ENCODE results near the gene ZNF23.

ZNF23 gene

DNA sequence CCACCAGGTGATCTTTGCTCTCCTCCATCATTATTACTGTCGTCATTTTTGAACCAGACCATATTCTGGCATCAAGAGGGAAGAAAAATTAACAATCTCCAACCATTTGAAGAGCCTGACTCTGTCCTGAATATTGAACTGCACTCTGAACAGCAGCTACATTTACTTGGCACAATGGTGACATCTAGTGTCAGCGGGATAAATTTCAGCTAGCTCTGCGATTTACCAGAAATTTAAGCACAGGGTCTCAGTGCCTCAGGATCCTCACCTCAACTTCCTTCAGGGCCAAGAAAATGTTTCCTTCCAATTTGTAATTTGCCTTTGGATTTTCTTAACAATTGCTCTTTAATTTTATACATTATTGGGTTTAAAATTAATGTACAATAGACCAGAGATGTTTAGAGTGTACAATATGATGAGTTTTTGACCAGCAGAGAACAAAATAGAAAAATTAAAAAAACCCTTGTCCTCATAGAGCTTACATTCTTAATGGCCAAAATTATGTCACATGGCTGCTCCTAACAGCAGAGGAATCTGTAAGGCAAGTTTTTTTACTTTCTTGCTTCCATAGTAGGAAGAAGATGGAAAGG lies 37.8 kb upstream of the ZNF23 start (continued):
- no peak for TF ChIP-seq ZNF8 (CRISPR knock-in tag; IDR thresholded peaks at IDR 0.05)

DNA sequence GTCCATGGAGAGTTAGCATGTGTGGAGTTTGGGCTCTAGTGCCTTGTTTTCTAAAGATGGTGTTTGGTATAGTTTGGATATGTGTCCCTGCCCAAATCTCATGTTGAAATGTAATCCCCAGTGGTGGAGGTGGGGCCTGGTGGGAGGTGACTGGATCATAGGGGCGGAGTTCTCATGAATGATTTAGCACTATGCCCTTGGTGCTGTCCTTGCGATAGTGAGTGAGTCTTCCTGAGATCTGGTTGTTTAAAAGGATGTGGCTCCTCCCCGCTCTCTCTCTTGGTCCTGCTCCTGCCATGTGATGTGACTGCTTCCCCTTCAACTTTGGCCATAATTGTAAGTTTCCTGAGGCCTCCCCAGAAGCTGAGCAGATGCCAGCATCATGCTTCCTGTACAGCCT lies 36.0 kb upstream of the ZNF23 start:
- ATAC-seq = no peak
- TF ChIP-seq ZNF565 (CRISPR knock-in tag; conservative IDR thresholded peaks at IDR 0.05; ENCODE audit: low read depth) = no peak

DNA sequence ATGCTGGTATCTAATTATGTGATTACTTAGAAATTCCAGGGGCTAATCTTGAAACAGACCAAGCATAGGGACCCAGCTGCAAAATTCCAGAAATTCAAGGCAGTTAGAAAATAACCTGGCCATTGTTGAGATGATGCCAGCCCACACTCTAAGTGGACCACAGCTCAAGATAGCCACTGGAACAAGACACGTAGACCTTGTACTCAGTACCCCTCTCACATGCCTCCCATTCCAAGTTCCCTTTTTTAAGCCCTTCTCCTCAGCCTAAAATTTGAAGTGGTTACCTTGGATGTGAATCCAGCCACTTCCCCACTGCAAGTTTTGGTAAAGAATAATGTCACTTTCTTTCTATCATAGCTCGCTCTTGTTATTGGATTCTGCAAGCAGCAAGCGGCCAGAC lies 31.2 kb upstream of the ZNF23 start:
- TF ChIP-seq ZFP30 (CRISPR knock-in tag; IDR thresholded peaks at IDR 0.05) = no peak
- no peak for TF ChIP-seq SNAI2 (CRISPR knock-in tag; IDR thresholded peaks at IDR 0.05)
- TF ChIP-seq, protein P1, sequence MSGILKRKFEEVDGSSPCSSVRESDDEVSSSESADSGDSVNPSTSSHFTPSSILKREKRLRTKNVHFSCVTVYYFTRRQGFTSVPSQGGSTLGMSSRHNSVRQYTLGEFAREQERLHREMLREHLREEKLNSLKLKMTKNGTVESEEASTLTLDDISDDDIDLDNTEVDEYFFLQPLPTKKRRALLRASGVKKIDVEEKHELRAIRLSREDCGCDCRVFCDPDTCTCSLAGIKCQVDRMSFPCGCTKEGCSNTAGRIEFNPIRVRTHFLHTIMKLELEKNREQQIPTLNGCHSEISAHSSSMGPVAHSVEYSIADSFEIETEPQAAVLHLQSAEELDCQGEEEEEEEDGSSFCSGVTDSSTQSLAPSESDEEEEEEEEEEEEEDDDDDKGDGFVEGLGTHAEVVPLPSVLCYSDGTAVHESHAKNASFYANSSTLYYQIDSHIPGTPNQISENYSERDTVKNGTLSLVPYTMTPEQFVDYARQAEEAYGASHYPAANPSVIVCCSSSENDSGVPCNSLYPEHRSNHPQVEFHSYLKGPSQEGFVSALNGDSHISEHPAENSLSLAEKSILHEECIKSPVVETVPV (CRISPR knock-in tag; IDR thresholded peaks at IDR 0.05) = no peak
- TF ChIP-seq, protein P2, sequence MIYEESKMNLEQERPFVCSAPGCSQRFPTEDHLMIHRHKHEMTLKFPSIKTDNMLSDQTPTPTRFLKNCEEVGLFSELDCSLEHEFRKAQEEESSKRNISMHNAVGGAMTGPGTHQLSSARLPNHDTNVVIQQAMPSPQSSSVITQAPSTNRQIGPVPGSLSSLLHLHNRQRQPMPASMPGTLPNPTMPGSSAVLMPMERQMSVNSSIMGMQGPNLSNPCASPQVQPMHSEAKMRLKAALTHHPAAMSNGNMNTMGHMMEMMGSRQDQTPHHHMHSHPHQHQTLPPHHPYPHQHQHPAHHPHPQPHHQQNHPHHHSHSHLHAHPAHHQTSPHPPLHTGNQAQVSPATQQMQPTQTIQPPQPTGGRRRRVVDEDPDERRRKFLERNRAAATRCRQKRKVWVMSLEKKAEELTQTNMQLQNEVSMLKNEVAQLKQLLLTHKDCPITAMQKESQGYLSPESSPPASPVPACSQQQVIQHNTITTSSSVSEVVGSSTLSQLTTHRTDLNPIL (CRISPR knock-in tag; IDR thresholded peaks at IDR 0.05; ENCODE audit: low read depth) = no peak
- TF ChIP-seq ZNF8 (CRISPR knock-in tag; IDR thresholded peaks at IDR 0.05) = no peak
- TF ChIP-seq PPARA (CRISPR knock-in tag; IDR thresholded peaks at IDR 0.05; ENCODE audit: borderline replicate concordance) = no peak
- TF ChIP-seq CSDC2 (CRISPR knock-in tag; IDR thresholded peaks at IDR 0.05) = no peak
- TF ChIP-seq, protein P3, sequence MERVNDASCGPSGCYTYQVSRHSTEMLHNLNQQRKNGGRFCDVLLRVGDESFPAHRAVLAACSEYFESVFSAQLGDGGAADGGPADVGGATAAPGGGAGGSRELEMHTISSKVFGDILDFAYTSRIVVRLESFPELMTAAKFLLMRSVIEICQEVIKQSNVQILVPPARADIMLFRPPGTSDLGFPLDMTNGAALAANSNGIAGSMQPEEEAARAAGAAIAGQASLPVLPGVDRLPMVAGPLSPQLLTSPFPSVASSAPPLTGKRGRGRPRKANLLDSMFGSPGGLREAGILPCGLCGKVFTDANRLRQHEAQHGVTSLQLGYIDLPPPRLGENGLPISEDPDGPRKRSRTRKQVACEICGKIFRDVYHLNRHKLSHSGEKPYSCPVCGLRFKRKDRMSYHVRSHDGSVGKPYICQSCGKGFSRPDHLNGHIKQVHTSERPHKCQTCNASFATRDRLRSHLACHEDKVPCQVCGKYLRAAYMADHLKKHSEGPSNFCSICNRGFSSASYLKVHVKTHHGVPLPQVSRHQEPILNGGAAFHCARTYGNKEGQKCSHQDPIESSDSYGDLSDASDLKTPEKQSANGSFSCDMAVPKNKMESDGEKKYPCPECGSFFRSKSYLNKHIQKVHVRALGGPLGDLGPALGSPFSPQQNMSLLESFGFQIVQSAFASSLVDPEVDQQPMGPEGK (CRISPR knock-in tag; IDR thresholded peaks at IDR 0.05; ENCODE audit: borderline replicate concordance) = no peak
- TF ChIP-seq ZC3H10 (CRISPR knock-in tag; IDR thresholded peaks at IDR 0.05) = no peak
- TF ChIP-seq ZFP3 (CRISPR knock-in tag; IDR thresholded peaks at IDR 0.05) = no peak
- no peak for TF ChIP-seq OSR1 (CRISPR knock-in tag; IDR thresholded peaks at IDR 0.05)
- no peak for TF ChIP-seq ZNF565 (CRISPR knock-in tag; conservative IDR thresholded peaks at IDR 0.05; ENCODE audit: low read depth)
- TF ChIP-seq ZNF70 (CRISPR knock-in tag; IDR thresholded peaks at IDR 0.05) = no peak
- TF ChIP-seq GLIS3 (CRISPR knock-in tag; IDR thresholded peaks at IDR 0.05) = no peak
- no peak for TF ChIP-seq BACH2 (CRISPR knock-in tag; IDR thresholded peaks at IDR 0.05; ENCODE audit: borderline replicate concordance)
- no peak for ATAC-seq

DNA sequence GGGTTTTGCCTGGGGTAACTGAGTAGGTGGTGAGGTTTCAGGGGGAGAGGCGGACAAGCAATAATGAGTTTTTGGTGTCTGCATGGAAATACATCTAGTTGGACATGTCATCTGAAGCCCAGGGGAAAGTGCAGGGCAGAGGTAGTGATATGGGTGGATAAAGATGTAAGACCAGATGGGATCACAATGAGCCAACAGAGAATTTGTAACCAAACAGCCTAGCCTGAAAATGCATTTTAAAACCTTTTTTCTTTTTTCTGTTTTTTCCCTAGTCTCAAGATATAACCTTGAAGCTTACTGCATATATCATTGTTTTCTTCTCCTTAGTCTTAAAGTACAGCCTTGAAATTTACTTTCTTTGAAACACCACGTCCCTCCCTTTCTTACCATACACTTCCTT lies 30.7 kb upstream of the ZNF23 start:
- ATAC-seq = no peak
- TF ChIP-seq ESRRG (CRISPR knock-in tag; IDR thresholded peaks at IDR 0.05) (no peak), OSR1 (CRISPR knock-in tag; IDR thresholded peaks at IDR 0.05) (no peak), ZC3H10 (CRISPR knock-in tag; IDR thresholded peaks at IDR 0.05) (no peak), ZNF8 (CRISPR knock-in tag; IDR thresholded peaks at IDR 0.05) (no peak), ZNF70 (CRISPR knock-in tag; IDR thresholded peaks at IDR 0.05) (no peak), ARNTL (CRISPR knock-in tag; IDR thresholded peaks at IDR 0.05; ENCODE audit: borderline replicate concordance, low read depth) (no peak)
- TF ChIP-seq, protein P1 (CRISPR knock-in tag; IDR thresholded peaks at IDR 0.05) = no peak

DNA sequence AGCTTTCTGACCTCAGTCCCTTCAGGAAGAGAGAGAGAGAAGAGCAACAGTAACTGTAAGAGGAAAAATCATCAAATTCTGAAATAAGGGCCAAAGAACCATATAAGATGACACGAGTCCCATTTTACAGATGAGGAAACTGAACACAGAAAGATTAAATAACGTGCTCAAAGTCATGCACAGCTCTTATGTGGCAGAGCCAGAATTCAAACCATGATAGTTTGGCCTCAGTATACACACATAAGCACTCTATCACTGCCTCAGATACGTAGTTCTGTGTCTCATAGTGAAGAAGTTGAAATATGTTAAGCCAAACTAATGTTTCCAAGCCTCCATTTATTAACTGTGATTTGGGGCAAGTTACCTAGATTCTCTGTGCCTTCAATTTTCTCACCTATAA lies 29.0 kb upstream of the ZNF23 start:
- no peak for ATAC-seq
- TF ChIP-seq ZNF70 (CRISPR knock-in tag; IDR thresholded peaks at IDR 0.05) = no peak
- no peak for TF ChIP-seq PPARA (CRISPR knock-in tag; IDR thresholded peaks at IDR 0.05; ENCODE audit: borderline replicate concordance)
- TF ChIP-seq CSDC2 (CRISPR knock-in tag; IDR thresholded peaks at IDR 0.05) = no peak
- TF ChIP-seq TOX (CRISPR knock-in tag; IDR thresholded peaks at IDR 0.05; ENCODE audit: borderline replicate concordance) = no peak
- TF ChIP-seq TCF4 (CRISPR knock-in tag; IDR thresholded peaks at IDR 0.05; ENCODE audit: borderline replicate concordance) = no peak
- TF ChIP-seq ISL1 (CRISPR knock-in tag; IDR thresholded peaks at IDR 0.05) = no peak
- no peak for TF ChIP-seq SNAI2 (CRISPR knock-in tag; IDR thresholded peaks at IDR 0.05)
- no peak for TF ChIP-seq OSR1 (CRISPR knock-in tag; IDR thresholded peaks at IDR 0.05)
- TF ChIP-seq ZNF8 (CRISPR knock-in tag; IDR thresholded peaks at IDR 0.05) = no peak
- TF ChIP-seq, protein P4, sequence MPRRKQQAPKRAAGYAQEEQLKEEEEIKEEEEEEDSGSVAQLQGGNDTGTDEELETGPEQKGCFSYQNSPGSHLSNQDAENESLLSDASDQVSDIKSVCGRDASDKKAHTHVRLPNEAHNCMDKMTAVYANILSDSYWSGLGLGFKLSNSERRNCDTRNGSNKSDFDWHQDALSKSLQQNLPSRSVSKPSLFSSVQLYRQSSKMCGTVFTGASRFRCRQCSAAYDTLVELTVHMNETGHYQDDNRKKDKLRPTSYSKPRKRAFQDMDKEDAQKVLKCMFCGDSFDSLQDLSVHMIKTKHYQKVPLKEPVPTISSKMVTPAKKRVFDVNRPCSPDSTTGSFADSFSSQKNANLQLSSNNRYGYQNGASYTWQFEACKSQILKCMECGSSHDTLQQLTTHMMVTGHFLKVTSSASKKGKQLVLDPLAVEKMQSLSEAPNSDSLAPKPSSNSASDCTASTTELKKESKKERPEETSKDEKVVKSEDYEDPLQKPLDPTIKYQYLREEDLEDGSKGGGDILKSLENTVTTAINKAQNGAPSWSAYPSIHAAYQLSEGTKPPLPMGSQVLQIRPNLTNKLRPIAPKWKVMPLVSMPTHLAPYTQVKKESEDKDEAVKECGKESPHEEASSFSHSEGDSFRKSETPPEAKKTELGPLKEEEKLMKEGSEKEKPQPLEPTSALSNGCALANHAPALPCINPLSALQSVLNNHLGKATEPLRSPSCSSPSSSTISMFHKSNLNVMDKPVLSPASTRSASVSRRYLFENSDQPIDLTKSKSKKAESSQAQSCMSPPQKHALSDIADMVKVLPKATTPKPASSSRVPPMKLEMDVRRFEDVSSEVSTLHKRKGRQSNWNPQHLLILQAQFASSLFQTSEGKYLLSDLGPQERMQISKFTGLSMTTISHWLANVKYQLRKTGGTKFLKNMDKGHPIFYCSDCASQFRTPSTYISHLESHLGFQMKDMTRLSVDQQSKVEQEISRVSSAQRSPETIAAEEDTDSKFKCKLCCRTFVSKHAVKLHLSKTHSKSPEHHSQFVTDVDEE (CRISPR knock-in tag; IDR thresholded peaks at IDR 0.05) = no peak
- TF ChIP-seq, protein P5, sequence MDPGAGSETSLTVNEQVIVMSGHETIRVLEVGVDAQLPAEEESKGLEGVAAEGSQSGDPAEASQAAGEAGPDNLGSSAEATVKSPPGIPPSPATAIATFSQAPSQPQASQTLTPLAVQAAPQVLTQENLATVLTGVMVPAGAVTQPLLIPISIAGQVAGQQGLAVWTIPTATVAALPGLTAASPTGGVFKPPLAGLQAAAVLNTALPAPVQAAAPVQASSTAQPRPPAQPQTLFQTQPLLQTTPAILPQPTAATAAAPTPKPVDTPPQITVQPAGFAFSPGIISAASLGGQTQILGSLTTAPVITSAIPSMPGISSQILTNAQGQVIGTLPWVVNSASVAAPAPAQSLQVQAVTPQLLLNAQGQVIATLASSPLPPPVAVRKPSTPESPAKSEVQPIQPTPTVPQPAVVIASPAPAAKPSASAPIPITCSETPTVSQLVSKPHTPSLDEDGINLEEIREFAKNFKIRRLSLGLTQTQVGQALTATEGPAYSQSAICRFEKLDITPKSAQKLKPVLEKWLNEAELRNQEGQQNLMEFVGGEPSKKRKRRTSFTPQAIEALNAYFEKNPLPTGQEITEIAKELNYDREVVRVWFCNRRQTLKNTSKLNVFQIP (CRISPR knock-in tag; IDR thresholded peaks at IDR 0.05; ENCODE audit: borderline replicate concordance, low read depth) = no peak
- no peak for TF ChIP-seq ZFP3 (CRISPR knock-in tag; IDR thresholded peaks at IDR 0.05)
- TF ChIP-seq GLIS3 (CRISPR knock-in tag; IDR thresholded peaks at IDR 0.05) = no peak
- no peak for TF ChIP-seq ESRRG (CRISPR knock-in tag; IDR thresholded peaks at IDR 0.05)

Measured in SK-N-SH treated with all-trans-retinoic acid at 6 μM for 48 hours (cell line).